Osteoblast (primary cell): ENCODE measurements around the gene NETO2. TPM values are rescaled to one million over a fixed set of nuclear protein-coding genes. Genes with fewer than 3 reads are reported as not detected.
A peak's percentile ranks its signal among the peaks of the same experiment; 100 is the strongest.

Source experiments
- DNase-seq: peaks from one replicate; pipeline ENCODE4 v3.0.0; 2011; ENCODE audit warnings: low spot score, mixed read lengths; ENCODE audit not compliant: insufficient read length; ENCODE audit errors: missing footprints
- H2AFZ ChIP-seq: 2 replicates; pipeline ENCODE4 v1.6.0; 2011; ENCODE audit warnings: mild to moderate bottlenecking, low read length
- H3K27ac ChIP-seq: 2 replicates; pipeline ENCODE4 v1.5.1; 2011; ENCODE audit warnings: mild to moderate bottlenecking, low read depth, low read length, moderate library complexity
- H3K27me3 ChIP-seq: 2 replicates; pipeline ENCODE4 v1.6.0; 2012; ENCODE audit warnings: mild to moderate bottlenecking, control low read depth, inconsistent platforms, low read length, moderate library complexity; ENCODE audit not compliant: insufficient read depth
- H3K36me3 ChIP-seq: 2 replicates; pipeline ENCODE4 v1.5.1; 2011; ENCODE audit warnings: mild to moderate bottlenecking, low read length, control low read depth, moderate library complexity; ENCODE audit not compliant: insufficient read depth
- H3K4me1 ChIP-seq: 2 replicates; pipeline ENCODE4 v1.5.1; 2011; ENCODE audit warnings: mild to moderate bottlenecking, low read length, control low read depth, moderate library complexity; ENCODE audit not compliant: insufficient read depth
- H3K4me2 ChIP-seq: 2 replicates; pipeline ENCODE4 v1.6.0; 2011; ENCODE audit warnings: mild to moderate bottlenecking, low read length; ENCODE audit not compliant: insufficient read depth
- H3K4me3 ChIP-seq: fragments of 200-600 bp; sonication (generic); 3 replicates; pipeline ENCODE4 v1.5.1; 2012; ENCODE audit warnings: mild to moderate bottlenecking, low read length, inconsistent platforms; ENCODE audit not compliant: insufficient read depth
- H3K79me2 ChIP-seq: 2 replicates; pipeline ENCODE4 v1.6.0; 2012; ENCODE audit warnings: mild to moderate bottlenecking, low read length, control low read depth, inconsistent platforms; ENCODE audit not compliant: insufficient read depth
- H3K9me3 ChIP-seq: 2 replicates; pipeline ENCODE4 v1.5.1; 2011; ENCODE audit warnings: low read depth, low read length, control low read depth
- H4K20me1 ChIP-seq: 2 replicates; pipeline ENCODE4 v1.6.0; 2012; ENCODE audit warnings: mild to moderate bottlenecking, low read length, control low read depth; ENCODE audit not compliant: insufficient read depth
- CTCF ChIP-seq: IDR thresholded peaks from 2 replicates; pipeline ENCODE4 v1.5.1; 2011; ENCODE audit warnings: mild to moderate bottlenecking, low read depth, low read length, moderate library complexity; ENCODE audit errors: extremely low read depth
- total RNA-seq: library from RNA; depleted of rRNA; stranded (reverse); fragments of >200 nt; gene quantifications from 2 replicates; pipeline ENCODE4 v1.2.3, GENCODE V29; 2012

The NETO2 gene
- total RNA-seq, 1 donor = 5.8 TPM

- Histone ChIP-seq H3K36me3 (no peaks in the 10 kb centered on the region), H3K79me2 (no peaks in the 10 kb centered on the region), H2AFZ (no peak overlapping the region), H3K9me3 (no peaks in the 10 kb centered on the region), H4K20me1 (no peaks in the 10 kb centered on the region), H3K4me1 (no peaks in the 10 kb centered on the region), H3K4me3 (no peak overlapping the region), H3K27me3 (no peaks in the 10 kb centered on the region), H3K4me2 (no peak overlapping the region), H3K27ac (no peak overlapping the region)
- TF ChIP-seq CTCF = no peak
- no peak for DNase-seq
Measured at GRCh38 chr16:47051031-47051430, 92.7 kb downstream of the NETO2 start.

DNA sequence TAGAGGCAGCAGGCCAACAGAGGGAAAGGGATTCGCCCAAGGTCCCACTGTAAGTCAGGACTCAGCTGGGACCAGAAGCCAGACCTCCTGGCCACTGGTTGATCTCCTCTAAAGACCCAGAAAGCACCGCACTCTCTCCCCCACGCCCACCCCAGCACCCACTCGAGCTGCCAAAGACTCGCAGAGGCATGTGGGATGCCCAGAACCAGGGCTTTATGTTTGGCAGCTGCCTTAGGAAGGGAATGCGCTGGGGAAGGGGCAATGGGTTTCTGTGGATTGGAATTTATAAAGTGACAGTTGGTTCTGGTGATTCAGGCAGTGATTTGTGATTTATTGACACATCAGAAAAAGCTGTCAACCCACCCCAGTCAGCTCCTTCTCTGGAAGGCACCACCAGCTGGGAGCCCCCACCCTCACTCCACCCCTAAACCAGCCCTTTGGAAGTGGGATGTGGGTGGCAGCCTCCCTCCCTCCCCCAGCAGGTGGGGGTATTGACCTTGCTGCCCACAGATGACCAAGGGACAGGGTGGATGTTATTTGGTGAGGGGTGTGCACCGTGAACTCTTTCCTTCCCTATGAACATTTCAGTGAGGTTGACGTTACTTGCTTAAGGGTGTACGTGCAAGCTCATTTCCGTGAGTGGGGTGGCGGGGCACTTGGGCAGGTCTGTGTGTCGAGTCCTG lies 93.7 kb downstream of the NETO2 start:
- Histone ChIP-seq H3K27me3 (no peaks in the 10 kb centered on the region), H4K20me1 (no peaks in the 10 kb centered on the region), H3K4me3 (no peak overlapping the region), H3K36me3 (no peaks in the 10 kb centered on the region), H3K4me1 (no peaks in the 10 kb centered on the region), H2AFZ (no peak overlapping the region), H3K79me2 (no peaks in the 10 kb centered on the region), H3K4me2 (no peak overlapping the region), H3K9me3 (no peaks in the 10 kb centered on the region), H3K27ac (no peak overlapping the region)
- no peak for TF ChIP-seq CTCF
- DNase-seq = no peak

- Histone ChIP-seq H3K27me3 (no peaks in the 10 kb centered on the region), H4K20me1 (no peaks in the 10 kb centered on the region), H3K4me1 (no peaks in the 10 kb centered on the region), H3K4me2 (no peak overlapping the region), H3K4me3 (no peak overlapping the region), H3K36me3 (no peaks in the 10 kb centered on the region), H2AFZ (no peak overlapping the region), H3K9me3 (no peaks in the 10 kb centered on the region), H3K27ac (no peak overlapping the region), H3K79me2 (no peaks in the 10 kb centered on the region)
- no peak for TF ChIP-seq CTCF
- DNase-seq = no peak
Measured at GRCh38 chr16:47047524-47048203, 96.1 kb downstream of the NETO2 start.

GRCh38 chr16:47046726-47047523 lies 96.8 kb downstream of the NETO2 start:
- Histone ChIP-seq H3K27ac (no peak overlapping the region), H3K4me2 (no peak overlapping the region), H3K27me3 (no peaks in the 10 kb centered on the region), H2AFZ (no peak overlapping the region), H3K4me3 (no peak overlapping the region), H3K79me2 (no peaks in the 10 kb centered on the region), H3K36me3 (no peaks in the 10 kb centered on the region), H3K4me1 (no peaks in the 10 kb centered on the region), H4K20me1 (no peaks in the 10 kb centered on the region), H3K9me3 (no peaks in the 10 kb centered on the region)
- no peak for TF ChIP-seq CTCF
- peak; percentile 45 for DNase-seq
